ENCODE measurements around the gene MAPK1IP1L.

GRCh38 chr14:55026441-55026792 is 25.0 kb upstream of the MAPK1IP1L start:
- no peak for TF ChIP-seq POLR2A (IDR thresholded peaks at IDR 0.05; ENCODE audit: low read depth, low read length)
- TF ChIP-seq POLR2AphosphoS5 (IDR thresholded peaks at IDR 0.05; ENCODE audit: low read depth, low read length), result no peak
- no peak for TF ChIP-seq TAF1 (IDR thresholded peaks at IDR 0.05; ENCODE audit: borderline replicate concordance, low read depth, low read length)

Measured in GM12892 (cell line).